Measurements from ENCODE around the gene RUNX2.

- TF ChIP-seq, protein P1, sequence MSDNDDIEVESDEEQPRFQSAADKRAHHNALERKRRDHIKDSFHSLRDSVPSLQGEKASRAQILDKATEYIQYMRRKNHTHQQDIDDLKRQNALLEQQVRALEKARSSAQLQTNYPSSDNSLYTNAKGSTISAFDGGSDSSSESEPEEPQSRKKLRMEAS (IDR thresholded peaks at IDR 0.05; ENCODE audit: low read depth, low read length) = no peak
- TF ChIP-seq CTCF (IDR thresholded peaks at IDR 0.05; ENCODE audit: low read depth, low read length) (no peak), POLR2A (IDR thresholded peaks at IDR 0.05; ENCODE audit: extremely low read depth, insufficient read length) (no peak)
These were observed 217.3 kb downstream of the RUNX2 start for GRCh38 chr6:45545416-45545815.

All from NB4 (cell line).